ENCODE measurements around the gene SAP25.

GRCh38 chr7:100561491-100562194, 12.1 kb downstream of the SAP25 start:
- TF ChIP-seq CTCF (IDR thresholded peaks at IDR 0.05; ENCODE audit: low read length) = no peak
- TF ChIP-seq EZH2 (IDR thresholded peaks at IDR 0.05; ENCODE audit: borderline replicate concordance, low read length) = no peak

All from OCI-LY1 (cell line).